Activated T-cell treated with anti-CD3 and anti-CD28 coated beads for 48 hours (primary cell): ENCODE results near the gene CMA1.
"Not testable (repeated sequence)": the region's sequence is repeated elsewhere in the genome, so short reads cannot be mapped to it uniquely, and the experiment has no call there.

ENCODE experiments used
- DNase-seq: peaks from one replicate; pipeline ENCODE4 v3.0.0-alpha.2; 2020; ENCODE audit warnings: low read depth

Gene CMA1, protein sequence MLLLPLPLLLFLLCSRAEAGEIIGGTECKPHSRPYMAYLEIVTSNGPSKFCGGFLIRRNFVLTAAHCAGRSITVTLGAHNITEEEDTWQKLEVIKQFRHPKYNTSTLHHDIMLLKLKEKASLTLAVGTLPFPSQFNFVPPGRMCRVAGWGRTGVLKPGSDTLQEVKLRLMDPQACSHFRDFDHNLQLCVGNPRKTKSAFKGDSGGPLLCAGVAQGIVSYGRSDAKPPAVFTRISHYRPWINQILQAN

DNA sequence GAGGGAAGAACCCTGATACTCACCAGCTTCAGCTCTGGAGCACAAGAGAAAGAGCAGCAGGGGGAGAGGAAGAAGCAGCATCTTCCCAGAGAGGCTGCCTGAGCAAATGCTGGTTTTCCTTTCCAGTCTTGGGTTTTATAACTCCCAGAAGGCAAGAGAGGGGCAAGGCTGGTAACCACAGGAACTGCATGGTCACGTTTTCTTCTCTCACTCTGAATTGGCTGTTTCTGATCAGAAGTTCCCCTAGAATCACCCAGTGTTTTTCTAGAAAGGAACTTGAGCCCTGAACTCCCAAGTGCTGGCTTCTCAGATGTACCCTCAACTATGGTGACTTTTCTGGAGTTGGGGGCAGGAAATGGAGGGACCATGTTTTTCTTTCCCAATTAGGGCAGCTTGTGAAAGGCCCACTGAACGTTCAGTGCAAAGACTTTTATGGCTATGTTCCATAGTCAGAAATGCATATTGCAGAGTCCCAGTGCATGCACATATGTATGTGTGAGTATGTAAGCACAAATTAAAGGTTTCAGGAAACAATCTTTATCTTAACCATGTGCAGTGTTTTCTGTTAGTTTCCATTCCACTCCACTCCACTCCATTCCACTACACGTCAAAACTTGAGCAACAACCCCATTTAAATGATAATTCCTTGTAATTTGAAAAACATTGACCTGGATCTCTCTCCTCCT lies at the start of gene CMA1:
TSS of gene CMA1 (minus strand) at position 111 of the 686 bp plus-strand sequence. CDS start at position 81, 30 bp downstream.
- DNase-seq: no peak

DNA sequence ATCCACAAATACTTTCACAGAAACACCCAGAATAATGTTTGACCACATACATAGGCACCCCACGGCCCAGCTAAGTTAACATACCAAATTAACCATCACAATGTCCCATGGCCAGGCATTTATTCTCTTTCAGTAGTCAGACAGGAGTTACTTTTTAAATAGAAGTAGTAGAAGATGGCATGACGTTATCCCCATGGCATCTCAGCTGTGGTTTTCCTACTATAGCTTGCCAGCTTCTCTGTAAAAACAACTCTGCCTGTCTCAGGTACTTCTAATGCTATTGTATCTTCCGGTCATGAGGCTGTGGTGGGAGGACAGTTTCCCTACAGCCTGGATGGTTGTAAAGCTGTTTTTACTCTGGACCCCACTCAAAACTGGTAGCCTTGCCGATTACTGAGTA lies 48.7 kb upstream of the CMA1 start:
- DNase-seq: no peak

DNA sequence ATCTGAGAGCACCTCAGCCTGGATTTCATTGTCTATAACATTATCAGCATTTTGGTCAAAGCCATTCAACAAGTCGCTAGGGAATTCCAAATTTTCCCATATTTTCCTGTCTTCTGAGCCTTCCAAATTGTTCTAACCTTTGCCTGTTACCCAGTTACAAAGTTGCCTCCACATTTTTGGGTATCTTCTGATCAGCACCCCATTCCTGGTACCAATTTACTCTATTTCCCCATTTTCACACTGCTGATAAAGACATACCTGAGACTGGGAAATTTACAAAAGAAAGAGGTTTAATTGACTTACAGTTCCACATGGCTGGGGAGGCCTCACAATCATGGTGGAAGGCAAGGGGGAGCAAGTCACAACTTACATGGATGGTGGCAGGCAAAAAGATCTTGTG lies 41.0 kb upstream of the CMA1 start:
- not testable (repeated sequence) for DNase-seq

DNA sequence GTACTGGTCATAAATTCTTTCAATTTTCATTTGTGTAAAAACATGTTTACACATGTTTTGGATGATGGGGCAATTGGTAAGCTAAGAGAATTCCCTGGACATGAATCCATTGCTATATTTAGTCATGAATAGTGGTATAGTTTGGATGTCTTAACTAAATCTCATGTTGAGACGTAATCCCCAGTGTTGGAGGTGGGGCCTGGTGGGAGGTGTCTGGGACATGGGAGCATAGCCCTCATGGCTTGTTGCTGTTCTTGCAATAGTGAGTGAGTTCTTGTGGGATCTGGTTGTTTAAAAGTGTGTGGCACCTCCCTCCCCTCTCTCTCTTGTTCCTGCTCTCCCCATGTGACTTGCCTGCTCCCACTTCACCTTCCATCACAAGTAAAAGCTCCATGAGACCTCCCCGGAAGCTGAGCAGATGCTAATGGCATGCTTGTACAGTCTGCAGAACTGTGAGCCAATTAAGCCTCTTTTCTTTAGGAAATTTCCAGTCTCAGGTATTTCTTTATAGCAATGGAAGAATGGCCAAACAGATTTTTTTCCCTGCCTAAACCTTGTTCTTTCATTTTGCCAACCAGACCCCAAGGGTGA lies 34.4 kb upstream of the CMA1 start:
- DNase-seq: no peak

DNA sequence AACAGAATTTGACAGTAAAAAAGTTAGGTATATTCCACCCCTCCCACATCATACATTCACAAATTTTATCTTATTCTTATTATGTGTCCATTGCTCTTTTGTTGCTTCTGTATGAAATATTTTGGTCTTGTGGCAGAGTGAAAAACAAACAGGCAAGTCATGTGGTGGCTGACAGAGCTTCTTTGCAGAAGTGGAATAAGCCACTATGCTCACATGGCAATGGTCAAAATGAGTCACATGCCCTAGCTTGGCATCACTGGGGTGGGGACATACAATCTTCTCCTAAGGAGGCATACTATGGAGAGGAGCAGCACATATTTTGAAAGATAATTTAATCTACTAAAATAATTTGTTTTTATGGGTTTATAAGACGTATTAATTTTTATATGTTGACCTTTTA lies 27.7 kb upstream of the CMA1 start:
- no peak for DNase-seq

DNA sequence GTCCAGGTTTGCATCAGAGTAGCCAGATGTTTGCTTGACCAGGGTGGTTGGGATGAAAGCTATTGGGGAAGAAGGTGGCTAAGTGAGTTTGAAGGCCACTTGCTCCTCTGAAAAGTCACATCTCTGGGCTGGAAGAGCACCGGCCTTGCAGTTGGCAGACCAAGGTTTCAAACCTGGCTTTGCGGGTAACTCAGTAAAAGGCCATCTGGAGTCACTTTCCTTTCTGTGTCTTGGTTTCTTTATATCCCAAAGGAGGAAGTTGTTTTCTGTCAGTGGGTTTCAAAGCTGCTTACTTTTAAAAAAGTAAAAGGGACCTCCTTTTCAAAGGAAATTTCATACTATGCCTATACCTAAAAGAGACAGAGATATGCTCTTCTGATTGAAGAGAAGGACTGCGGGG lies 26.2 kb upstream of the CMA1 start:
- DNase-seq: no peak

DNA sequence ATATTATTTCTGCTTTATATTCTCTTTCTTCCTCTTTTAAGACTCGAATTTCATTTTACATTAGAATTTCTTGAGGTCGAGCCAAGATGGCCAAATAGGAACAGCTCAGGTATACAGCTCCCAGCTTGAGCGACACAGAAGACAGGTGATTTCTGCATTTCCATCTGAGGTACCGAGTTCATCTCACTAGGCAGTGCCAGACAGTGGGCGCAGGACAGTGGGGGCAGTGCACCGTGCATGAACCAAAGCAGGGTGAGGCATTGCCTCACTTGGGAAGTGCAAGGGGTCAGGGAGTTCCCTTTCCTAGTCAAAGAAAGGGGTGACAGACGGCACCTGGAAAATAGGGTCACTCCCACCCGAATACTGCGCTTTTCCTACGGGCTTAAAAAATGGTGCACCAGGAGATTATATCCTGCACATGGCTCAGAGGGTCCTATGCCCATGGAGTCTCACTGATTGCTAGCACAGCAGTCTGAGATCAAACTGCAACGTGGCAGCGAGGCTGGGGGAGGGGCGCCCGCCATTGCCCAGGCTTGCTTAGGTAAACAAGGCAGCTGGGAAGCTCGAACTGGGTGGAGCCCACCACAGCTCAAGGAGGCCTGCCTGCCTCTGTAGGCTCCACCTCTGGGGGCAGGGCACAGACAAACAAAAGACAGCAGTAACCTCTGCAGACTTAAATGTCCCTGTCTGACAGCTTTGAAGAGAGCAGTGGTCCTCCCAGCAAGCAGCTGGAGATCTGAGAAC lies 18.0 kb upstream of the CMA1 start:
- DNase-seq: not testable (repeated sequence)

DNA sequence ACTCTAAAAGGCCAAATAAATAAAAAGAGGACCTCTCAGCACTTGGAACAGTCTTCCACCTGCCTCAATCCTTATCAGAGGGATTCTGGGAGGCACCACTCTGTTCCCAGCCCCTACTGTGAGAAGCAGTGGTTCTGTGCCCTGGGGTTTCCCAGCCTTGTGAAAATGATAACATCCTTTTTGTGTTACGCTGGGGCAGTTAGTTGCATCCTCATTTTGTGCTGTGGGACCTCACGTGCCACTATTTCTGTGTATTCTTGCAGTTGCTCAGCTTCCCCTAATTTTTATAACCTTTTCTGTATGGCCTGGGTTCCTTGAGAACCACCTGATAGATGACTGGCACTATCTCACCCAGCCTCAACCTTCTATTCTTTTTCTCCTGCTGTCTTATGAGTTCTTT lies 10.8 kb upstream of the CMA1 start:
- no peak for DNase-seq

DNA sequence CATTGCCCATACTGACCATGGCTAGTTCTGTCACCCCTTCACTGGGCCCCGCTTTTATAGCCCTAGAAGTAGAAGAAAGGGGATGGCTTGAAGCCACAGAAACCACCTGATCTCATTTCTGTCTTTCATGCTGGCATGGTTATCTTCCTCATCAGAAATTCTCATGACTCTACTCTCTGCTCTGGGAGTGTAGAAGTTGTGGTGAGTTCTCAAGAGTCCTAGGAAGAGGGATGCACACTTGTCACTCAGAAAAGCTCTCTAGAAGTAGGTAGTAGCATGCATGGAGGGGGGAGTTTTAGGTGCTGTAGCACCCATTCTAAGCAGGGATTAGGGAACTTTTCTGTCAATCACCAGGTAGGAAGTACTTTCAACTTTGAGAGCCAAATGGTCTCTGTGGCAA lies 6.1 kb upstream of the CMA1 start:
- DNase-seq: no peak

DNA sequence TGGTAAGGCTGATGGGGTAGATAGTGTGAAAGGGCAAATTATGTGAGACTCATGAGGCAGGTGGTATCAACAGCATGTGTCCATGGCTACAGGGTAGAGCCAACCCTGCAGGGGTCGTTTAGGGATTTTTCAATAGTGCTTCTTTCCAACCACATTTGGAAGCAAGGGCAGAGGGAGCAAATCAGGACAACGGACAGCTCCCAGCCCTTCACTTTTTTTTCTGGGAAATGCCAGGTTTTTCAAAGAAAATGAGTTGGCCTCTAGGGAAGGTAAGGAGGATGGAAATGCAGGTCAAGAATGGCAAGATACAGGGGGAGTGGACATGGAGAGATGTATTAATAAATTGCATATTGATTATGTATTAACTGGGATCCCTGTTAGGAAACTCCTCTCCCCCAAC lies 4.9 kb upstream of the CMA1 start:
- no peak for DNase-seq

DNA sequence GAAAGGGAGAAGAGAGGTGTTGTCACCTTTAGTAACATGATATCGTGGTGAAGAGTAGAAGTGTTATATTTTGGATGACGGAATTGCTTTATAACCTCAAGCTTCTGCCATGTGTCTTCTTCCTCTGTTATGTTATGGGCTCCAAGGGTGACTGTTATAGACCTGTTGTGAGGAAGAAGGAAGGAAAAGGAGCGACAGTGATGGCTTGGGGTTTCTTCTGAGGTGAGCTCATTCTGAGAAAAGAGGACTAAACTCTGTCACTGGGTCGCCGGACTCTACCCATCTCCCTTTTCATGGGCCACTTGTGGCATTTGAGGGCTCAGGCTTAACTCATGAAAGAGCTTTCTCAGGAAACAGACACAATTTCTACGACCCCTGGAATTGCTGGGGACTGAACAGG lies 1.6 kb downstream of the CMA1 start:
- no peak for DNase-seq

DNA sequence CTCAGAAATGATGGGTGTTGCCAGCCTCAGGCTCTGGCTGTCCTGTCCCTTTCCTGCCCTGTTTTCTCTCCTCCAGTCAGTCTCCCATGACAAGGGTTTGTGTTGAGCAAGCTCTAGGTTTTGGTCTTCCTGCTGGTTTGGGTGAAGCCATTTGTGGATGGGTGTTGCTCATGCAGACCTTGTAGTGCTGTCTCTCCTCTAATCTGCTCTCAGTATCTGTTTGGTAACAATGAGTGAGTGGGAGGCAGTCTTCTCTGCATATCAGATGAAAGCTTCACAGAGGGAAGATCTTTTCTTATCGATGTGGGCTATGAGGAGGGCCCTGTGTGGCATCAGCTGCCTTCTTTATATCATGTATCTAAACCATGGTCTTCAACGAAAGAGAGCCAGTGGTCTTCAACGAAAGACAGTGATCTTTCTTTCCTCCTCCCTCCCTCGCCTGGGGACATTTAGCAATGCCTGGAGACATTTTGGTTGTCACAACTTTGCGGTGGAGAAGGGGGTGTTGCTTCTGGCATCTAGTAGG lies 3.6 kb downstream of the CMA1 start:
- DNase-seq: no peak

DNA sequence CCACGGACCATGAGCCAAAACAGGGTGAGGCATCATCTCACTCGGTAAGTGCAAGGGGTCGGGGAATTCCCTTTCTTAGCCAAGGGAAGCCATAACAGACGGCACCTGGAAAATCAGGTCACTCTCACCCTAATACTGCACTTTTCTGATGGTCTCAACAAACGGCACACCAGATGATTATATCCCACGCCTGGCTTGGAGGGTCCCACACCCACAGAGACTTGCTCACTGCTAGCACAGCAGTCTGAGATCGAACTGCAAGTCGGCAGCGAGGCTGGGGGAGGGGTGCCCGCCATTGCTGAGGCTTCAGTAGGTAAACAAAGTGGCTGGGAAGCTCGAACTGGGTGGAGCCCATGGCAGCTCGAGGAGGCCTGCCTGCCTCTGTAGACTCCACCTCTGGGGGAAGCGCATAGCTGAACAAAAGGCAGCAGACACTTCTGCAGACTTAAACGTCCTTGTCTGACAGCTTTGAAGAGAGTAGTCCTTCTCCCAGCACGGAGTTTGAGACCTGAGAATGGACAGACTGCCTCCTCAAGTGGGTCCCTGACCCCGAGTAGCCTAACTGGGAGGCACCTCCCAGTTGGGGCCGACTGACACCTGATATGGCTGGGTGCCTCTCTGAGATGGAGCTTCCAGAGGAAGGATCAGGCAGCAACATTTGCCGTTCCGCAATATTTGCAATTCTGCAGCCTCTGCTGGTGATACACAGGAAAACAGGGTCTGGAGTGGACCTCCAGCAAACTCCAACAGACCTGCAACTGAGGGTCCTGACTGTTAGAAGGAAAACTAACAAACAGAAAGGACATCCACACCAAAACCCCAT lies 16.3 kb downstream of the CMA1 start:
- not testable (repeated sequence) for DNase-seq

DNA sequence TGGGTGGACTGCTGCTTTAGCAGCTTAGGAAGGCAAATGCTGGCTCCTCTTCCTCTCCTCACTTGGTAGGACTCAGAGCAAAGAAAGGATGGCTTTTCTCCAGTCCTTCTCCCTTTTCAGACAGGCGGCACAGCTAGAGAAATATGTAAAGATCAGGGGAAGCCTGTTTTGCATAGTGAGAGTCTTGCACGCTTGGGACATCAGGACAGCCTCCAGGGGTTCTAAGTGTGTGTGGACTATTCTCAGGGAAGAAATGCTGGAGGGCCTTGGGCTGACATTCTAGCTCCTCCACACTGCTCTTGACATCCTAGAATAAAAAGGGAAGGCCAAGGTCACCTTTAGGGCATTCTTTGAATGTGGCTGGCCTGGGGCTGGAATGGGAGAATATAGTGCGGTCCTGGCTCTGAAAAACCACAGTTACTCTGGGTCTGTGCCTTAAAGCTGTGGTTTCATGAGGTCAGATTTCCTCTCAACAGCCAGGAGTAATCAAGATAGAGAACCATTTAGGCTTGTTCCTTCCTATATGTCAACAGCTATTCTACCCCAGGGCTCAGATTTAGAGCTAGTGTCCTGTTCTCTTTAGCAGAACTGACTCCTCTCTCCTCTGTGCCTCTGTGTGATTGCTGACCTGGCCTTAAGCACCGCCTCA lies 24.3 kb downstream of the CMA1 start:
- DNase-seq: no peak

DNA sequence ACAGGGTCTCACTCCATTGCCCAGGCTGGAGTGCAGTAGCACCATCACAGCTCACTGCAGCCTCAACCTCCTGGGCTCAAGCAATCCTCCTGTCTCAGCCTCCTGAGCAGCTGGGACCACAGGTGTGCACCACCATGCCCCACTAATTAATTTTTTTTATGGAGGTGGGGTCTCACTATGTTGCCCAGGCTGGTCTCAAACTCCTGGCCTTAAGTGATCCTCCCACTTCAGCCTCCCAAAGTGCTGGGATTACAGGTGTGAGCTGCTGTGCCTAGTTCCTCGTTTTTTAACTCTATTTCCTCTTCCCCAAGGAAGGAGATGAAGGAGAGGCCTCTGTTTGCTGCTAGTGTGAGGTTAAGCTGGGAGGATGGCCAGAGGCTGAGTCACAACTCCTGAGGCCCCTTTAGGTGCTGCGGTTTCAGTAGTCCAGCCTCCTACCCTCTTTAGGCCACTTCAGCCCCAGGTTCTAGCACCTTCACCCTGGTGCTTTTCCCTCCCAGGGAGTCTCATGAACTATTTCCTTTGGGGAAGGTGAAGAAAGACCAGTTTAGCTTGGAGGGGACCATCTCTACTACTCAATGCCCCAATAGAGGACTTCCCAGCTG lies 25.3 kb downstream of the CMA1 start:
- DNase-seq: not testable (repeated sequence)

DNA sequence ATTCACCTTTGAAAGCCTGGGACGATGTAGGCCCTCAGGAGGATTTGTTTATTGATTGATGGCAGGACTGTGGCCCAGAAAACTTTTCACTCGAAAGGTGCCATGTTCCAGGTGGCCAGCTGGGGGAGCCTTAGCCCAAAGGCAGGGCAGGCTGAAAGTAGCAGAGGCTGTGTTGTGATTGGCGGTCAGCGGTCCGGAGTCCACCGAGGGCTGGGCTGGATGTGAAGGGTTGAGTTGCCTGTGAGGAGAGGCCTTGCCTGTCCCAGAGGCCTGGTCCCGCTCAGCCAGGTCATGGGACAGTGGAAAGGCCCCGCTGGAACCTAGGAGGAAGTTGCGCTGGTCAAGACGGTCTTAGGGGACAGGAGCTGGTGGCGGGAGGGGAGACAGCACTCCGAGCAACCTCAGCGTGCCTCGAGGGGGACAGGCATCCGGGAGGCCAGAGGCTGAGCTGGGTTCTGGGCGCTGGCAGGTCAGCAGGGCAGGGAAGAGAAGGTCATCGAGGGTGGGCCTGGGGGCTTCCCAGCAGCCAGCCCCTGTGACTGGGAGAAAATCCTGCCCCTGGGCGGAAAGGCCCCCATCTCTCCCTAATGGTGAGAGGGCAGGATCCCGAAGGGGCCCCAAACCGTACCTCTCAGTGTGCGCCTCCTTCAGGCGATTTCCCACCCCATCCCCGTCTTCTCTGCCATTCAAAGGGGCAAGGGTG lies 26.3 kb downstream of the CMA1 start:
- peak; percentile 43 for DNase-seq

DNA sequence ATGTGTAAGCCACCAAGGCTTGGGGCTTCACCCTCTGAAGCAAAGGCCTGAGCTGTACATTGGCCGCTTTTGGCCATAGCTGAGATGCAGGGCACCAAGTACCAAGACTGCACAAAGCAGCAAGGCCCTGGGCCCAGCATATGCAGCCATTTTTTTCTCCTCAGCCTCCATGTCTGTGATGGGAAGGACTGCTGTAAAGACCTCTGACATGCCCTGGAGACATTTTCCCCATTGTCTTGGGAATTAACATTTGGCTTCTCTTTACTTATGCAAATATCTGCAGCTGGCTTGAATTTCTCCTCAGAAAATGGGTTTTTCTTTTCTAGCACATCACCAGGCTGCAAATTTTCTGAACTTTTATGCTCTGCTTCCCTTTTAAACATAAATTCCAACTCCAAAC lies 28.1 kb downstream of the CMA1 start:
- not testable (repeated sequence) for DNase-seq

DNA sequence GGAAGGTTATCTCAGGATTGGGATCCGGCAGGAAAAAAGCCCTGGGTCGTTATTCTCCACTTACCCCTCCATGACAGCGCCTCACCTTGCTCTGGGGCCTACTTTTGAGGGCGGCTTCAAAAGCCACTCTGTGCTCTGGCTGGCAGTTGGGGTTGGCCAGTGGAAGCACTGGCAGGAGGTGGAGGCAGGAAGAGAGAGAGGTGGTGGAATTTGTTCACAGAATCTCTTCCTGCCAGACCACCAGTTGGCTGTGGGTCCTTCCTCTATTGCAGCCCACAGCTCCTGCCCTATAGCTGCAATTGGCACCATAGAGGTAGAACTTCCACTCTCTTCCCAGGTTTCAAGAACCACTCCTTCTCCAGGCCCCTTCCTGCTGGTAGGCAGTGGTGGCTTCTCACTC lies 32.8 kb downstream of the CMA1 start:
- no peak for DNase-seq

DNA sequence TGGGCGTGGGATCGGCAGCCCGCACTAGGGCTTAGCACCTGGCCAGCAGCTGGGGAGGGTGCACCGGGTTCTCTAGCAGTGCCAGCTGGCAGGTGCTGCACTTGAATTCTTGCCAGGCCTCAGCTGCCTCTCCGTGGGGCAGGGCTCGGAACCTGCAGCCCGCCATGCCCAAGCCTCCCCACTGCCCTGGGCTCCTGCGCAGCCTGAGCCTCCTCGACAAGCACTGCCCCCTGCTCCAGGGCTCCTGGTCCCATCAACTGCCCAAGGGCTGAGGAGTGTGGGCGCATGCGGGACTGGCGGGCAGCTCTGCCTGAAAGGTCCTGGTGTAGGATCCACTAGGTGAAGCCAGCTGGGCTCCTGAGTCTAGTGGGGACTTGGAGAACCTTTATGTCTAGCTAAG lies 34.9 kb downstream of the CMA1 start:
- no peak for DNase-seq

DNA sequence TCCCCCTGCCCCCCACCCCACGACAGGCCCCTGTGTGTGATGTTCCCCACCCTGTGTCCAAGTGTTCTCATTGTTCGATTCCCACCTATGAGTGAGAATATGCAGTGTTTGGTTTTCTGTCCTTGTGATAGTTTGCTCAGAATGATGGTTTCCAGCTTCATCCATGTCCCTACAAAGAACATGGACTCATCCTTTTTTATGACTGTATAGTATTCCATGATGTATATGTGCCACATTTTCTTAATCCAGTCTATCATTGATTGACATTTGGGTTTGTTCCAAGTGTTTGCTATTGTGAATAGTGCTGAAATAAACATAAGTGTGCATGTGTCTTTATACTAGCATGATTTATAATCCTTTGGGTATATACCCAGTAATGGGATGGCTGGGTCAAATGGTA lies 37.6 kb downstream of the CMA1 start:
- not testable (repeated sequence) for DNase-seq
